ENCODE data around the gene CCDC18.

CCDC18 gene

DNA sequence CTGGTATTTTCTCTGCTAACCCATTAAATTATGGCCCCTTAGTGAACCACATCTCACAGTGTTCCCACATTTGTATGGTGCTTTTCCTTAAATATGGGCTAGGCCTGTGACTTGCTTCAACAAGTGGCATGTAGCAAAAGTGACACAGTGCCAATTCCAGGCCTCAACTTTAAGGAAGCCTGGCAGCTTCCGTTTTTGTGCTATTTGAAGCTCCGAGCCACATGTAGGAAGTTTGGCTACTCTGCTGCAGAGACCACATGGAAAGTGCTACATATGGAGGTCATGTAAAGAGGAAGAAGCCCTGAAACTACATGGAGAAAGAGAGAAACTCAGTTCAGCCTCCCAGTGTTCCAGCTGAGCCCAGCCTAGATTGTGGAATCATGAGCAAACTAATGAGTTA lies 136.7 kb downstream of the CCDC18 start:
- DNase-seq (ENCODE audit: low read depth) = no peak
- TF ChIP-seq, protein P1, sequence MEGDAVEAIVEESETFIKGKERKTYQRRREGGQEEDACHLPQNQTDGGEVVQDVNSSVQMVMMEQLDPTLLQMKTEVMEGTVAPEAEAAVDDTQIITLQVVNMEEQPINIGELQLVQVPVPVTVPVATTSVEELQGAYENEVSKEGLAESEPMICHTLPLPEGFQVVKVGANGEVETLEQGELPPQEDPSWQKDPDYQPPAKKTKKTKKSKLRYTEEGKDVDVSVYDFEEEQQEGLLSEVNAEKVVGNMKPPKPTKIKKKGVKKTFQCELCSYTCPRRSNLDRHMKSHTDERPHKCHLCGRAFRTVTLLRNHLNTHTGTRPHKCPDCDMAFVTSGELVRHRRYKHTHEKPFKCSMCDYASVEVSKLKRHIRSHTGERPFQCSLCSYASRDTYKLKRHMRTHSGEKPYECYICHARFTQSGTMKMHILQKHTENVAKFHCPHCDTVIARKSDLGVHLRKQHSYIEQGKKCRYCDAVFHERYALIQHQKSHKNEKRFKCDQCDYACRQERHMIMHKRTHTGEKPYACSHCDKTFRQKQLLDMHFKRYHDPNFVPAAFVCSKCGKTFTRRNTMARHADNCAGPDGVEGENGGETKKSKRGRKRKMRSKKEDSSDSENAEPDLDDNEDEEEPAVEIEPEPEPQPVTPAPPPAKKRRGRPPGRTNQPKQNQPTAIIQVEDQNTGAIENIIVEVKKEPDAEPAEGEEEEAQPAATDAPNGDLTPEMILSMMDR (IDR thresholded peaks at IDR 0.05; ENCODE audit: low read depth, low read length, missing control alignments) = no peak
- in situ Hi-C loops (cut with HindIII; ENCODE audit: low sequenced_read_pairs) = no loop called here
- H3K4me3 ChIP-seq (ENCODE audit: low read depth, low read length) = no peak overlapping the region

DNA sequence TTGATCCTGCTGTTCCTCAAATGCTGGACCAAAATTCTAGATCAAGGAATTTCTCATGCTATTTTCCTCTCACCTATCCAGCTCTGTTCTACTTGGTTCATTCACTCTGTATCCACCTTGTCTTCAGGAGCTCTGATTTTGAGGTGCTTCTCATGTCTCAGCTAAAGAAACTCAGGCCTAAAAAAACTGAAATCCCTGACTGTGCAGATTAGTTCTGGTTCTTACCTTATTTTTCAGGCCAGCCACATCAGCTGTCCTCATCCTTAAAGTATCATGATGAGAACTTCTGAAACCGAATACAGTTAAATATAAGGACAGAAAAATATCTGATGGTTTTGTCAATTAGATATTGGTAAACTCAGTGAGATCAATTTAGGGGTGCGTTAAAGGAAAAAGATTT lies 137.4 kb downstream of the CCDC18 start:
- DNase-seq (ENCODE audit: low read depth) = no peak
- no peak overlapping the region for H3K4me3 ChIP-seq (ENCODE audit: low read depth, low read length)
- TF ChIP-seq, protein P1 (IDR thresholded peaks at IDR 0.05; ENCODE audit: low read depth, low read length, missing control alignments) = no peak
- in situ Hi-C loops (cut with HindIII; ENCODE audit: low sequenced_read_pairs) = no loop called here

DNA sequence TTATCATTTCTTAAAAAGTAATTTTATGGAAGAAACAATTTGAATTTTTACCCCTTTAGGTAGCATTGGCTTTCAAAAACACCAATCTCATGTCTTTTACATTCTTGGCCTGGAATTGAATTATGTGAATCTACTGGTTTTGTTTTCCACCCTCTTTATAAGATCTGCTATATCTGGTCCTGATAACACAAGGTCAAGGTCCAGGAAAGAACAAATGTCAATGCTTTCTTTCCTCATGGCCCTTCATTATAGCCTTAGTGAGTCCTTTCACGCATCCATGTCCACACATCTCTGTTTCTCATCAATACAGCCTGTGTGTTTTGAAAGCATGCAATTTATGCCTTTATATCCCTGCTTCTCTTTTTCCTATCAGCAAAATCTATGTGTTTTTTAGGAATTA lies 141.2 kb downstream of the CCDC18 start:
- DNase-seq (ENCODE audit: low read depth) = no peak
- TF ChIP-seq, protein P1 (IDR thresholded peaks at IDR 0.05; ENCODE audit: low read depth, low read length, missing control alignments) = no peak
- H3K4me3 ChIP-seq (ENCODE audit: low read depth, low read length) = no peak overlapping the region
- in situ Hi-C loops (cut with HindIII; ENCODE audit: low sequenced_read_pairs) = no loop called here

DNA sequence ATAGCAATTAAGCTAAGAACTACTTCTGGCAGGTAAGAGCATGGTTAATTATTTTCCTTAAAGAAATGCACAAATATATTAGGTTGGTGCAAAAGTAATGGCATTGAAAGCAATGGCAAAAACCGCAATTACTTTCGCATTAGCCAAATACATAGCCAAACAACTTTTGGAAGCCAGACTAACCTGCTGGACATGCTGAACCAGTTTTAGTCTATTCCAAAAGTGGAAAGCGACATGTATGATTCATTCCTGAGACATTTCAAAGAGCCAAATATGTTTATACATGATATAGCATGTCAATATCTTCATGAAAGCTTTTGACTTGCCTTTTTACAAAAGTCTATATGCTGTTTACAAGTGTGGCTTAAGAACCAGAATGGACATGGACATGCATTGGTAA lies 141.8 kb downstream of the CCDC18 start:
- in situ Hi-C loops (cut with HindIII; ENCODE audit: low sequenced_read_pairs) = no loop called here
- no peak overlapping the region for H3K4me3 ChIP-seq (ENCODE audit: low read depth, low read length)
- no peak for DNase-seq (ENCODE audit: low read depth)
- TF ChIP-seq, protein P1 (IDR thresholded peaks at IDR 0.05; ENCODE audit: low read depth, low read length, missing control alignments) = no peak

DNA sequence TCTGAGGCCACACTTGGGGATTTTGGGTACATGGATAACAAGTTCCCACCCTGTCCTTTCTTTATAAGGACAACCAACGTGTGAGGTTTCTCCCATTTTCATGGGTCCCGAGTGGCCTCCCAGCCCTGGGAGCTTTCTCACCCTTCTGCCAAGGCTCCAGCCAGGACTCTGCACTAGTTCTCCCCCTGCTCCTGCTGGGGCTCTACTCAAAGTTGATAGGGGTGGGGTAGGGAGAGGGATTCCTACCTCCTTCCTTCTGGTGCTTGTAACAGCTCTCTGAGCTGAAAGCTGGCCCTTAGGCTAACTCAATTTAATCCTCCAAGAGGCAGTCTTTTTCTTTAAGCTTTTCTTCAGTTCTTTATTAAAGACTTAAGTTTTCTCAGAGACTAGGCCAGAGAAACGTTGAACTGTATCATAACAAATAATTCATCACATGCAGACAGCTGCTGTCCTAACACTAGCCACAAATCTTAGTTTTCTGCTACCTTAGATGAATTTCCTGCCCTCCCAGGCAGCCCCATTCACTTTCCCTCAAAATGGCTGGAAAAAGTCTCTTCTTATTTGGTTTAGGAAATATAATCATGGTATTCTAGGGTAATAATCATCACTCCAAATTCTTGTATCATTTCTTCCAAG lies 142.8 kb downstream of the CCDC18 start:
- in situ Hi-C loops (cut with HindIII; ENCODE audit: low sequenced_read_pairs) = no loop called here
- H3K4me3 ChIP-seq (ENCODE audit: low read depth, low read length) = no peak overlapping the region
- TF ChIP-seq, protein P1 (IDR thresholded peaks at IDR 0.05; ENCODE audit: low read depth, low read length, missing control alignments) = no peak
- no peak for DNase-seq (ENCODE audit: low read depth)

DNA sequence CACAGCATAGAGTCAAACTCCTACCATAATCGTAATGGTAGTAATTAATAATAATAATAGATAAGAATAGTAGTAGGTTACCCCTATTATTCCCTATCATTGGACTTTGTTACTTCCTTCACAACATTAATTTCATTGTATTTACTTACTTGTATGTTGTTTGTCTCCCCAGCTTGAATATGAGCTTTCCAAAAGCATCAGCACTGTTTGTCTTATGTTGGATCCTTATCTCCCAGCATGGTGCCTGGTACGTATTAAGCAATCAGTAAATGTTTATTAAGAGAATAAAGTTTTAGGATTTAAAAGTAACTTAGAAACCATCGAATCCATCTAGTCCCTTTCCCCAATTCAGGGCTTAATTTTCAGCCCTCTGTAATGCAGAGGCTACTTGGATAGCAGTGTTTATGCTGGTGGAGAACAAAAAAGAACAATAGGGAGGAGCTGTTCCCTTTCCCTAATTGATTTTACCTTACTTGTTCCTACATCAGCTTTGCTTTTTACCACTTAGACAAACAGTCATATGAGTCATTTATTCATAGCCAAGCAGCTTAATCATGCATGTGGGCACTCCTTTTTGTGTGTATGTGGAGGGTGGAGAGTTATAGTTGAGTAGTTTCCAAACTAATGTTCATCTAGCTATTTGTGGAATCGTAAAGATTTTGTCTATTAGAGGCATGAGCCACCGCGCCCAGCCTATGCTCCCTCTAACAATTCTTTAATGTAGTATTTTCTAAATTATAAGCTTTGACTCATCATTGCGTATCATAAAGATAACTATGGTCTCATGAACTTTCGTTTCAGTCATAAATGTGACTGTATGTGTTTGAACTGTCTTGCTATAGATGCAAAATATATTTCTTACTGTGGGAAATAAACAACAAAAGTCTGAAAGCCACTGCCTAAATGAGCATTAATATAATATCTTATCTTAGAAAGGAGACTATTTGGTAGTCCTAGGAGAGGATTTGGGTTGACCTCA lies 144.3 kb downstream of the CCDC18 start:
- H3K4me3 ChIP-seq (ENCODE audit: low read depth, low read length) = no peak overlapping the region
- peak; percentile 29 for DNase-seq (ENCODE audit: low read depth)
- in situ Hi-C loops (cut with HindIII; ENCODE audit: low sequenced_read_pairs) = no loop called here
- TF ChIP-seq, protein P1 (IDR thresholded peaks at IDR 0.05; ENCODE audit: low read depth, low read length, missing control alignments) = no peak
